Mesendoderm (in vitro differentiated cells): ENCODE results near the gene GABBR2.

Experiments used
- DNase-seq: peaks from one replicate; pipeline ENCODE4 v3.0.0; 2013
- H2AK5ac ChIP-seq: 2 replicates; pipeline ENCODE4 v1.6.1; 2013; ENCODE audit warnings: low read length, inconsistent platforms
- H2BK120ac ChIP-seq: 2 replicates; pipeline ENCODE4 v1.6.1; 2013; ENCODE audit warnings: low read depth, mild to moderate bottlenecking, low read length, moderate library complexity, mixed read lengths
- H2BK15ac ChIP-seq: replicated peaks from 2 replicates; pipeline ENCODE4 v1.6.1; 2013; ENCODE audit warnings: low read depth, mild to moderate bottlenecking, moderate library complexity
- H2BK5ac ChIP-seq: 2 replicates; pipeline ENCODE4 v1.6.1; 2013; ENCODE audit warnings: low read length, inconsistent platforms
- H3K18ac ChIP-seq: 2 replicates; pipeline ENCODE4 v1.6.1; 2013; ENCODE audit warnings: mild to moderate bottlenecking, low read length, mixed read lengths
- H3K23ac ChIP-seq: one replicate; pipeline ENCODE4 v1.6.1; 2013; ENCODE audit warnings: low read length
- H3K27ac ChIP-seq: 2 replicates; pipeline ENCODE4 v1.5.1; 2013; ENCODE audit warnings: low read depth, mild to moderate bottlenecking, inconsistent platforms, low read length, moderate library complexity
- H3K27me3 ChIP-seq: 2 replicates; pipeline ENCODE4 v1.6.1; 2013; ENCODE audit warnings: low read length, control low read depth, mild to moderate bottlenecking, inconsistent platforms; ENCODE audit not compliant: insufficient read depth, poor library complexity
- H3K36me3 ChIP-seq: 2 replicates; pipeline ENCODE4 v1.6.1; 2013; ENCODE audit warnings: low read length, inconsistent platforms; ENCODE audit not compliant: control insufficient read depth, insufficient read depth
- H3K4ac ChIP-seq: one replicate; pipeline ENCODE4 v1.6.1; 2013; ENCODE audit warnings: low read depth, mild to moderate bottlenecking, low read length, moderate library complexity
- H3K4me1 ChIP-seq: 2 replicates; pipeline ENCODE4 v1.6.1; 2013; ENCODE audit warnings: low read depth, low read length, inconsistent platforms; ENCODE audit not compliant: control insufficient read depth
- H3K4me2 ChIP-seq: 2 replicates; pipeline ENCODE4 v1.6.1; 2013; ENCODE audit warnings: low read length
- H3K4me3 ChIP-seq: 2 replicates; pipeline ENCODE4 v1.5.1; 2013; ENCODE audit warnings: mild to moderate bottlenecking, low read length
- H3K56ac ChIP-seq: one replicate; pipeline ENCODE4 v1.6.1; 2013; ENCODE audit warnings: low read length
- H3K79me1 ChIP-seq: 2 replicates; pipeline ENCODE4 v1.6.1; 2013; ENCODE audit warnings: low read length, inconsistent platforms
- H3K79me2 ChIP-seq: 2 replicates; pipeline ENCODE4 v1.6.1; 2013; ENCODE audit warnings: mild to moderate bottlenecking, low read length; ENCODE audit not compliant: control insufficient read depth, insufficient read depth
- H3K9ac ChIP-seq: 2 replicates; pipeline ENCODE4 v1.6.1; 2013; ENCODE audit warnings: low read length, inconsistent platforms
- H4K5ac ChIP-seq: one replicate; pipeline ENCODE4 v1.6.1; 2013; ENCODE audit warnings: low read length
- H4K8ac ChIP-seq: one replicate; pipeline ENCODE4 v1.6.1; 2013; ENCODE audit warnings: low read depth, mild to moderate bottlenecking, control low read depth, low read length, moderate library complexity
- WGBS: extraction: QIAGEN DNeasy Blood & Tissue Kit; methylation state at CpG from one replicate; pipeline ENCODE4 v1.1.7; 2013; ENCODE audit warnings: low lambda C conversion rate, missing lambda C conversion rate; ENCODE audit not compliant: insufficient coverage; ENCODE audit errors: extremely low coverage; 5-methylcytosine and 5-hydroxymethylcytosine counted together

GABBR2 gene

GRCh38 chr9:98563212-98563907 lies 145.4 kb downstream of the GABBR2 start:
- H3K79me1 ChIP-seq = no peaks in the 10 kb centered on the region
- H4K8ac ChIP-seq = no peak overlapping the region
- no peak overlapping the region for H3K27ac ChIP-seq
- no peak overlapping the region for H3K23ac ChIP-seq
- no peak for DNase-seq
- H3K79me2 ChIP-seq = no peaks in the 10 kb centered on the region
- no peak overlapping the region for H3K18ac ChIP-seq
- H4K5ac ChIP-seq = no peak overlapping the region
- no peak overlapping the region for H2AK5ac ChIP-seq
- no peaks in the 10 kb centered on the region for H3K36me3 ChIP-seq
- no peak overlapping the region for H3K9ac ChIP-seq
- H2BK15ac ChIP-seq = no peak overlapping the region
- H3K4me1 ChIP-seq = no peaks in the 10 kb centered on the region
- no peak overlapping the region for H3K4ac ChIP-seq
- no peak overlapping the region for H2BK120ac ChIP-seq
- H3K56ac ChIP-seq = no peak overlapping the region
- no peak overlapping the region for H2BK5ac ChIP-seq
- WGBS = no CpG with 5 or more reads among the region's 14 CpGs
- H3K4me2 ChIP-seq = no peak overlapping the region
- H3K4me3 ChIP-seq = no peak overlapping the region
- no peaks in the 10 kb centered on the region for H3K27me3 ChIP-seq

GRCh38 chr9:98559561-98559960 lies 149.2 kb downstream of the GABBR2 start:
- Histone ChIP-seq H2BK15ac (no peak overlapping the region), H3K27ac (no peak overlapping the region), H2BK5ac (no peak overlapping the region), H4K8ac (no peak overlapping the region), H3K79me2 (no peaks in the 10 kb centered on the region), H3K36me3 (no peaks in the 10 kb centered on the region), H4K5ac (no peak overlapping the region), H3K56ac (no peak overlapping the region), H3K4me1 (no peaks in the 10 kb centered on the region), H3K27me3 (no peaks in the 10 kb centered on the region), H3K18ac (no peak overlapping the region), H3K4me2 (no peak overlapping the region), H3K9ac (no peak overlapping the region), H2BK120ac (no peak overlapping the region), H3K23ac (no peak overlapping the region), H3K79me1 (no peaks in the 10 kb centered on the region), H3K4me3 (no peak overlapping the region), H3K4ac (no peak overlapping the region), H2AK5ac (no peak overlapping the region)
- no peak for DNase-seq

GRCh38 chr9:98558575-98558974 lies 150.2 kb downstream of the GABBR2 start:
- H2BK5ac ChIP-seq = no peak overlapping the region
- no peak overlapping the region for H3K4me3 ChIP-seq
- H3K36me3 ChIP-seq = no peaks in the 10 kb centered on the region
- H3K27me3 ChIP-seq = no peaks in the 10 kb centered on the region
- H3K79me2 ChIP-seq = no peaks in the 10 kb centered on the region
- H4K5ac ChIP-seq = no peak overlapping the region
- no peak overlapping the region for H3K23ac ChIP-seq
- no peak overlapping the region for H3K18ac ChIP-seq
- H2BK15ac ChIP-seq = no peak overlapping the region
- no peak overlapping the region for H2BK120ac ChIP-seq
- H3K9ac ChIP-seq = no peak overlapping the region
- no peak overlapping the region for H3K56ac ChIP-seq
- no peaks in the 10 kb centered on the region for H3K4me1 ChIP-seq
- H4K8ac ChIP-seq = no peak overlapping the region
- H3K4me2 ChIP-seq = no peak overlapping the region
- H3K79me1 ChIP-seq = no peaks in the 10 kb centered on the region
- H2AK5ac ChIP-seq = no peak overlapping the region
- H3K4ac ChIP-seq = no peak overlapping the region
- DNase-seq = no peak
- no peak overlapping the region for H3K27ac ChIP-seq
- WGBS = no CpG with 5 or more reads among the region's 3 CpGs

GRCh38 chr9:98556511-98556910 lies 152.2 kb downstream of the GABBR2 start:
- no peak overlapping the region for H2BK15ac ChIP-seq
- no peak overlapping the region for H4K5ac ChIP-seq
- H3K56ac ChIP-seq = no peak overlapping the region
- no peak overlapping the region for H3K9ac ChIP-seq
- H3K27ac ChIP-seq = no peak overlapping the region
- no peak overlapping the region for H3K4ac ChIP-seq
- H3K4me1 ChIP-seq = no peaks in the 10 kb centered on the region
- no peak overlapping the region for H3K4me2 ChIP-seq
- no CpG with 5 or more reads among the region's 12 CpGs for WGBS
- H3K23ac ChIP-seq = no peak overlapping the region
- no peak overlapping the region for H2AK5ac ChIP-seq
- no peaks in the 10 kb centered on the region for H3K79me1 ChIP-seq
- H3K4me3 ChIP-seq = no peak overlapping the region
- DNase-seq = no peak
- no peak overlapping the region for H2BK120ac ChIP-seq
- H3K27me3 ChIP-seq = no peaks in the 10 kb centered on the region
- no peak overlapping the region for H2BK5ac ChIP-seq
- no peak overlapping the region for H3K18ac ChIP-seq
- H3K79me2 ChIP-seq = no peaks in the 10 kb centered on the region
- no peak overlapping the region for H4K8ac ChIP-seq
- H3K36me3 ChIP-seq = no peaks in the 10 kb centered on the region

- no peak overlapping the region for H3K9ac ChIP-seq
- DNase-seq = no peak
- H2BK120ac ChIP-seq = no peak overlapping the region
- no peak overlapping the region for H2AK5ac ChIP-seq
- H3K27ac ChIP-seq = no peak overlapping the region
- no peak overlapping the region for H4K8ac ChIP-seq
- H2BK5ac ChIP-seq = no peak overlapping the region
- no peak overlapping the region for H3K18ac ChIP-seq
- no peak overlapping the region for H3K4ac ChIP-seq
- WGBS = no CpG with 5 or more reads among the region's 10 CpGs
- no peak overlapping the region for H3K23ac ChIP-seq
- no peak overlapping the region for H3K56ac ChIP-seq
- H3K27me3 ChIP-seq = no peaks in the 10 kb centered on the region
- H3K79me2 ChIP-seq = no peaks in the 10 kb centered on the region
- no peak overlapping the region for H3K4me3 ChIP-seq
- no peak overlapping the region for H2BK15ac ChIP-seq
- H3K4me2 ChIP-seq = no peak overlapping the region
- no peaks in the 10 kb centered on the region for H3K79me1 ChIP-seq
- H4K5ac ChIP-seq = no peak overlapping the region
- H3K4me1 ChIP-seq = no peaks in the 10 kb centered on the region
- H3K36me3 ChIP-seq = no peaks in the 10 kb centered on the region
These were observed 152.9 kb downstream of the GABBR2 start for GRCh38 chr9:98555651-98556465.
